Effector memory CD8-positive, alpha-beta T cell (primary cell): ENCODE results near the gene MT1HL1.
"Not testable (repeated sequence)": the region's sequence is repeated elsewhere in the genome, so short reads cannot be mapped to it uniquely, and the experiment has no call there.

ENCODE experiments used
- ATAC-seq: fragments of 150-1000 bp; cut with Tn5 transposase; replicated peaks from 2 replicates; pipeline ENCODE4 v1.10.0; 2021; ENCODE audit warnings: mild to moderate bottlenecking, moderate library complexity
- DNase-seq, 3 experiments: peaks; one replicate each; pipeline ENCODE4 v3.0.0; 2021
- H3K27ac Mint-ChIP-seq, 2 donors: one replicate each; pipeline ENCODE4 v1.8.0; 2022; ENCODE audit warnings: mild to moderate bottlenecking in 2 of 2, mixed read lengths in 2 of 2, moderate library complexity in 2 of 2
- H3K27me3 Mint-ChIP-seq, 2 donors: one replicate each; pipeline ENCODE4 v1.8.0; 2022; ENCODE audit warnings: mixed read lengths in 2 of 2
- H3K36me3 Mint-ChIP-seq: one replicate; pipeline ENCODE4 v1.8.0; 2022; ENCODE audit warnings: mild to moderate bottlenecking, moderate library complexity, mixed read lengths; ENCODE audit not compliant: insufficient read depth
- H3K4me1 Mint-ChIP-seq, 2 donors: one replicate each; pipeline ENCODE4 v1.8.0; 2022; ENCODE audit warnings: low read depth in 2 of 2, mixed read lengths in 2 of 2
- H3K4me3 Mint-ChIP-seq, 2 donors: one replicate each; pipeline ENCODE4 v1.8.0; 2022; ENCODE audit warnings: mild to moderate bottlenecking in 2 of 2, mixed read lengths in 2 of 2, moderate library complexity in 2 of 2
- H3K9me3 Mint-ChIP-seq, 2 donors: one replicate each; pipeline ENCODE4 v1.8.0; 2022; ENCODE audit warnings: mixed read lengths in 2 of 2

MT1HL1 gene

DNA sequence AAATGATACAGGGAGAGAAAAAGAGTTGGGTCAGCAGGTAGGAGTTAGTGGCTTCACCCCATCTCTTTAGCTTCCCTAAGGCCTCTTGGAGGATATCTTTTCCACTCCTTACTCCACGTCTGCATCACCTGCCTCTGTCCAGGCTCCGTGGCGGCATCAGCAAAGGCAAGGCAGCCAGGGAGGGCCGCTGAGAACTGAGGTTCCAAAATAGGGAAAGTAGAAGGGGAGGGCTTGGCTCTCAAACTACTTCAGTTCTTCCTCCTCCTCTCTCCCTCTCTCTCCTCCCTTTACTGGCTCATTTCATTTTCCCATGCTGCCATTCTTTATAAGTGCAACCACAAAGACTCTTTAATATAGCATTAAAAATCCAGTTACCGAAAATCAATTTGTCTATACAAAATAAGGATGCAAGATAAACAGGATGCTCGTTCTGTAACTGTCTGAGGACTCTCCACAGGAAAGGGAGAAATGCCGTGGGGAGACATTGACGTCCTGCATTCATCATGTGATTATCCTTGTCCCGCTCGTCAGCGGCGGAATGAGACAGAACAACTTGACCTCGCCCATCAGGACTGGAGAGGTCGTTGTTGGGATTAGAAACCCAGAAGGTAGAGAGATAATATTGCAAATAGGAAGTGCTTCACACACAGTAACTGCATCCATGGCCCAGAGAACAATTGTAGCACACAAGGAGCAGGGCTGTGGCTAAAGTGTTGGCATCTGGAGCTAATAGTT is 3.1 kb upstream of the MT1HL1 start:
- H3K4me1 Mint-ChIP-seq = no peaks in the 10 kb centered on the region
- no peaks in the 10 kb centered on the region for H3K9me3 Mint-ChIP-seq
- no peak for ATAC-seq
- H3K36me3 Mint-ChIP-seq = no peaks in the 10 kb centered on the region
- peaks cover 12 to 79% of the 10 kb centered on the region in 2 donors for H3K27me3 Mint-ChIP-seq
- no peak overlapping the region for H3K27ac Mint-ChIP-seq
- no peak for DNase-seq
- H3K4me3 Mint-ChIP-seq = no peak overlapping the region

GRCh38 chr1:237005674-237006073 is 1.4 kb upstream of the MT1HL1 start:
- no peak overlapping the region for H3K4me3 Mint-ChIP-seq
- DNase-seq (no peak), ATAC-seq (no peak)
- no peaks in the 10 kb centered on the region for H3K4me1 Mint-ChIP-seq
- H3K27ac Mint-ChIP-seq = no peak overlapping the region
- no peaks in the 10 kb centered on the region for H3K36me3 Mint-ChIP-seq
- H3K27me3 Mint-ChIP-seq = peaks cover 15 to 70% of the 10 kb centered on the region in 2 donors
- no peaks in the 10 kb centered on the region for H3K9me3 Mint-ChIP-seq

DNA sequence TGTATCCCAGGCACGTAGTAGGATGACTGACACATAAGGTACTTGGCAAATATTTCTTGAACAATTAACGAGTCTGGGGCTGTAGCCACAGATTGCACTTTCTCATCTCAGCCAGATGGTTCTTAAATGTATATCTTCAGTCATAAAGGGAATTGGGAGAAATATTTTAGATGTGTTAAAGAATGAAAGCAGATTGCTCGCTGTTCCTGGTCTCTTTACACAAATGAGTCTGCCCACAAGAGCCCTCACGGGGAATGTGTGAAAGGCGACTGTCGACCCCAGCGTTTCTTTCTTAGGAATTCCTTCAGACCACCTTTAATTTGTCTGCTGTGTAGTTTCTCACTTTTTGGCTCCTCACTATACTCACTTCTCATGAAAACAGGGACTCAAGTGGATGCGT is 725 bp downstream of the MT1HL1 start:
- no peaks in the 10 kb centered on the region for H3K4me1 Mint-ChIP-seq
- no peaks in the 10 kb centered on the region for H3K9me3 Mint-ChIP-seq
- H3K27me3 Mint-ChIP-seq = peaks cover 11 to 54% of the 10 kb centered on the region in 2 donors
- H3K36me3 Mint-ChIP-seq = no peaks in the 10 kb centered on the region
- H3K4me3 Mint-ChIP-seq = no peak overlapping the region
- no peak overlapping the region for H3K27ac Mint-ChIP-seq
- DNase-seq (no peak), ATAC-seq (no peak)

GRCh38 chr1:237000191-237000590 is 4.0 kb downstream of the MT1HL1 start:
- no peak overlapping the region for H3K4me3 Mint-ChIP-seq
- H3K27me3 Mint-ChIP-seq = peaks cover 11 to 40% of the 10 kb centered on the region in 2 donors
- no peak for DNase-seq
- no peaks in the 10 kb centered on the region for H3K9me3 Mint-ChIP-seq
- no peaks in the 10 kb centered on the region for H3K36me3 Mint-ChIP-seq
- H3K4me1 Mint-ChIP-seq = no peaks in the 10 kb centered on the region
- ATAC-seq = no peak
- H3K27ac Mint-ChIP-seq = no peak overlapping the region

DNA sequence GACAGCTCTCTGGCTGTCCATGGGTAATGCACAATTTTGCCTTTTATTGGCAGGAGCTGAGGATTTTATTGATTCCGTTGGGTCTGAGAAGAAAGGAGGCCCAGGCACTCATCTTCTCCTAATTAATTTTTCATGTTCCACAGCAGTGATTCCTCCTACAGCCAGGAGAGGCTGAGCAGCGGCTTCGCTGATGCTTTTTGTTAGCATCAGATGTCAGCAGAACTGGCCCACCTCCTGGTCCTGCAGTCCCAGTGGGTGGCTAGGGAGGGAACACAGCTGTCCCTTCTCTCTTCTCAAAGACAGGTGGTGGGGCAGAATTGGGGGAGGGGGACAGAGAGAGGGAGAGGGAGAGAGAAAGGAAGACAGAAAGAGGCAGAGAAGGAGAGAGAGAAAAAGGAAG is 5.7 kb downstream of the MT1HL1 start:
- no peaks in the 10 kb centered on the region for H3K36me3 Mint-ChIP-seq
- H3K27me3 Mint-ChIP-seq = peaks cover 19 to 28% of the 10 kb centered on the region in 2 donors
- H3K4me3 Mint-ChIP-seq = no peak overlapping the region
- no peaks in the 10 kb centered on the region for H3K4me1 Mint-ChIP-seq
- H3K27ac Mint-ChIP-seq = no peak overlapping the region
- DNase-seq (no peak), ATAC-seq (no peak)
- no peaks in the 10 kb centered on the region for H3K9me3 Mint-ChIP-seq

DNA sequence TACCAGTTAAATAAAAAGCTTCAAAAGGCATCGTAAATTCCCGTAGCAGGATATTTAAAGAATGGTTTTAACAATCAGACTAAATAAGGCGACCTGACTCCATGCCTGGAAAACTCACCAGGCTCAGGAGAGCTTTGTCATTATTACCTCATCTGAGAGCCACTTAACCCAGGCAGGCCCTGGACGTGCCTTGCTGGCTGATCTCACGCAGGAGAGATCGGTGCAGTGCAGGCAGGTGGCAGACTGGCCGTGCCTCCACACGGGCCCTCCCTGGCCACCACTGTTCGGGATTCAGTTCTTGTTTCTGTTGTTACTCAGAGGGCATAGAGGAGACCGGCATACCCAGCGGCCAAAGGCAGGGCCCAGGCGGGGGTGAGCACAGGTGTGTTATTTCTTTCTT is 6.4 kb downstream of the MT1HL1 start:
- DNase-seq (no peak), ATAC-seq (no peak)
- no peaks in the 10 kb centered on the region for H3K9me3 Mint-ChIP-seq

DNA sequence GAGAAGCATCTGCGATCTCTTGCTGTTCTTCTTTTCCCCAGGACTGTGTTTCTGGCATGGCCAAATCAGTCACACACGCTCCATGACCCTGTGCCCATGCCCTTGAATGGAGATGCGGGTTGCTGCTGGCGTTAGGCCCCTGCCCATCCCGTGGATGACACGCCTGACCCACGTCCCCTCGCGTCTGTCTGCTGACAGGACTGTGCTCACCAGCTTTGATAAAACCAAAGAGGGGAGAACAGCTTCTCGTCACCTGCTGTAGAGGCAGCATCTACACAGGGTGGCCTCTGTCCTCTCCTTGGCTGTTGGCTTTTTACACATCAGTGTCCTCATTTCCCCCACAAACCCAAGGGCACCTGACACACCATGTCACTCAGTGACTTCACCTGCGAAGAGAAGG is 6.9 kb downstream of the MT1HL1 start:
- Mint-ChIP-seq H3K9me3 (no peaks in the 10 kb centered on the region), H3K36me3 (no peaks in the 10 kb centered on the region), H3K4me1 (no peaks in the 10 kb centered on the region), H3K4me3 (no peak overlapping the region), H3K27ac (no peak overlapping the region), H3K27me3 (peaks cover 13 to 22% of the 10 kb centered on the region in 2 donors)
- DNase-seq = no peak
- no peak for ATAC-seq

More for the DNA sequence above, 6.4 kb downstream of the MT1HL1 start:
- no peaks in the 10 kb centered on the region for H3K36me3 Mint-ChIP-seq
- H3K27ac Mint-ChIP-seq = no peak overlapping the region
- no peak overlapping the region for H3K4me3 Mint-ChIP-seq
- H3K4me1 Mint-ChIP-seq = no peaks in the 10 kb centered on the region
- peaks cover 13 to 21% of the 10 kb centered on the region in 2 donors for H3K27me3 Mint-ChIP-seq

DNA sequence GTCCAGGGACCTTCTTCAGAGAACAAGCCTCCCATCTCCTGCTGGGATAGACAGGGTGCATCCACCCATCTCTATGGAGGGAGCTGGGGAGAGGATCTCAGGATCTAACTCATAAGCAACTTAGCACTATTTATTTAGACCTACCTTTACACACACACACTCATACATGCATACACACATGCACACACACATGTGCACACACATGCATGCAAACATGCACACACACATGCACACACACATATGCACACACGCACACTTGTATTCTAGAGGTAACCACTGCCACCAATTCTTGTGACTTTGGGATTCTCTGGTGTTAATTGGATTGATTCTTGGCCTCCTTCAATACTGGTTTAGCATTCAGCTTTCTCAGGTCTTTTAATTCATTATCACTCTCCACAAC is 9.8 kb downstream of the MT1HL1 start:
- ATAC-seq (no peak), DNase-seq (no peak)
- Mint-ChIP-seq H3K9me3 (peaks cover 2 to 7% of the 10 kb centered on the region in 2 donors), H3K27me3 (peaks cover 8 to 21% of the 10 kb centered on the region in 2 donors), H3K4me1 (no peaks in the 10 kb centered on the region), H3K36me3 (no peaks in the 10 kb centered on the region), H3K27ac (no peak overlapping the region), H3K4me3 (no peak overlapping the region)

DNA sequence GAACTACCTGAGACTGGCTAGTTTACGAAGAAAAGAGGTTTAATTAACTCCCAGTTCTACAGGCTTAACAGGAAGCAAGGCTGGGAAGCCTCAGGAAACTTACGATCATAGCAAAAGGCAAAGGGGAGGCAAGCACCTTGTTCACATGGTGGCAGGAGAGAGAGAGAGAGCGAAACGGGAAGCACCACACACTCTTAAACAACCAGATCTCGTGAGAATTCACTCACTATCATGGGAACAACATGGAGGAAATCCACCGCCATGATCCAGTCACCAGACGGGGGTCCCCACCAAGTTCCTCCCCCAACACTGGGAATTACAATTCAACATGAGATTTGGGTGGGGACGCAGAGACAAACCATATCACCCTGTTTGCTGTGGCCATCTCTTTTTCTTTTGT is 11.8 kb downstream of the MT1HL1 start:
- Mint-ChIP-seq H3K27me3 (peaks cover 8 to 24% of the 10 kb centered on the region in 2 donors), H3K4me3 (no peak overlapping the region), H3K36me3 (no peaks in the 10 kb centered on the region), H3K9me3 (peaks cover 2 to 7% of the 10 kb centered on the region in 2 donors), H3K4me1 (no peaks in the 10 kb centered on the region), H3K27ac (no peak overlapping the region)
- ATAC-seq = no peak
- DNase-seq = no peak

DNA sequence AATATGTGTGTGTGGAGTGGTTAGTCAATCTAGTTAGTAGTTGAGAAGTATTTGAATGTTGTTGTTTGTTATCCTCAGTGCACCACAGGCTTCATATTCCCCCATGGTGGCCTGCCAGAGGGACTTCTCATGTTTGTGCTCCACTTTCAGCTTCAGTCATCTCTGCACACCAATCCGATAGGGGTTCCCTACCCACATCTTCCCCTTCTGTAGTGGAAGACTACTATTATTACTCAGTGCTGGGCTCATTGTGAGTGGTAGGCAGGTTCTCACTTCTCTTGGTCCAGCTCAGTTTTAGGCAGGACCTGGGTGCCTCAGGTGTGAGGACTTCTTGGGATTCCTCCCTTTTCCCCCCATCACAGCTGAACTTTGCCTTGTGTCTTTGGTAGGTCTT is 14.2 kb downstream of the MT1HL1 start:
- ATAC-seq = no peak

GRCh38 chr1:236989290-236990051 is 14.8 kb downstream of the MT1HL1 start:
- H3K27me3 Mint-ChIP-seq = peaks cover 13 to 28% of the 10 kb centered on the region in 2 donors
- H3K4me3 Mint-ChIP-seq = no peak overlapping the region
- DNase-seq = no peak
- H3K4me1 Mint-ChIP-seq = no peaks in the 10 kb centered on the region
- H3K36me3 Mint-ChIP-seq = no peaks in the 10 kb centered on the region
- no peak for ATAC-seq
- no peak overlapping the region for H3K27ac Mint-ChIP-seq
- H3K9me3 Mint-ChIP-seq = peaks cover 2 to 12% of the 10 kb centered on the region in 2 donors

More for the DNA sequence above, 14.2 kb downstream of the MT1HL1 start:
- peaks cover 13 to 28% of the 10 kb centered on the region in 2 donors for H3K27me3 Mint-ChIP-seq
- no peak for DNase-seq
- no peaks in the 10 kb centered on the region for H3K36me3 Mint-ChIP-seq
- no peak overlapping the region for H3K27ac Mint-ChIP-seq
- peaks cover 2 to 12% of the 10 kb centered on the region in 2 donors for H3K9me3 Mint-ChIP-seq
- H3K4me3 Mint-ChIP-seq = no peak overlapping the region
- H3K4me1 Mint-ChIP-seq = no peaks in the 10 kb centered on the region

GRCh38 chr1:236983818-236984217 is 20.4 kb downstream of the MT1HL1 start:
- no peak for ATAC-seq

GRCh38 chr1:236982380-236982779 is 21.9 kb downstream of the MT1HL1 start:
- ATAC-seq = no peak
- Mint-ChIP-seq H3K27me3 (peaks cover 4 to 10% of the 10 kb centered on the region in 2 donors), H3K4me3 (no peak overlapping the region), H3K36me3 (no peaks in the 10 kb centered on the region), H3K4me1 (no peaks in the 10 kb centered on the region), H3K9me3 (peaks cover 0 to 4% of the 10 kb centered on the region in 2 donors), H3K27ac (no peak overlapping the region)
- DNase-seq = no peak

More at GRCh38 chr1:236983818-236984217, 20.4 kb downstream of the MT1HL1 start:
- no peak overlapping the region for H3K27ac Mint-ChIP-seq
- no peak overlapping the region for H3K4me3 Mint-ChIP-seq
- peaks cover 5 to 15% of the 10 kb centered on the region in 2 donors for H3K27me3 Mint-ChIP-seq
- no peaks in the 10 kb centered on the region for H3K36me3 Mint-ChIP-seq
- H3K4me1 Mint-ChIP-seq = no peaks in the 10 kb centered on the region
- peaks cover 0 to 5% of the 10 kb centered on the region in 2 donors for H3K9me3 Mint-ChIP-seq
- no peak for DNase-seq

GRCh38 chr1:236981431-236981830 is 22.8 kb downstream of the MT1HL1 start:
- H3K9me3 Mint-ChIP-seq, H3K36me3 Mint-ChIP-seq, H3K4me3 Mint-ChIP-seq, ATAC-seq, DNase-seq, H3K27ac Mint-ChIP-seq, H3K4me1 Mint-ChIP-seq, H3K27me3 Mint-ChIP-seq: not testable (repeated sequence)
